GM18526 (cell line): ENCODE results near the gene IGLON5.

Source experiments
- POLR2A ChIP-seq: IDR thresholded peaks from 3 replicates; pipeline ENCODE4 v1.6.1; 2011; ENCODE audit not compliant: insufficient read length; ENCODE audit errors: extremely low read depth

The IGLON5 gene

DNA sequence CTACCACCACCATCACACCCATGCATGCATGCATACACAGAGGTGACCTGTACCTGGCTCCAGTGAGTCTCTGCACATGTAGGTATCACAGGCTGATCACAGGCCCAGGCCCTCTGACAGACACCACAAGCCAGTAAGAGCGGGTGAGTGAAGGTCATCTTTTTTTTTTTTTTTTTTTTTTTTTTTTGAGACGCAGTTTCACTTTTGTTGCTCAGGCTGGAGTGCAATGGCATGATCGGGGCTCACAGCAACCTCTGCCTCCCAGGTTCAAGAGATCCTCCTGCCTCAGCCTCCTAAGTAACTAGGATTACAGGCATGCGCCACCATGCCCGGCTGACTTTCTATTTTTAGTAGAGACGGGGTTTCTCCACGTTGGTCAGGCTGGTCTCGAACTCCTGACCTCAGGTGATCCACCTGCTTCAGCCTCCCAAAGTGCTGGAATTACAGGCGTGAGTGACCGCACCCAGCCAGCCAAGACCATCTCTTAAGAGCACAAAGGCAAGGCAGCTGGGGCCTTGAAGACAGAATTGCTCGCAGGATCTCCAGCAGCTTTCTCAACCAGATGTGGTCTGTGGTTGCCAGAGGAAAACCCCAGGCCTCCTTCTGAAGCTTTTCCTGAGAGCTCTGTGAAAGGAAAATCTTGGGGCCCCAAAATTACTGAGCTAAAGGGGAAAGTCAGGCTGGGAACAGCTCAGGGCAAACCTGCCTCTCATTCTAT is 64.2 kb downstream of the IGLON5 start:
- no peak for TF ChIP-seq POLR2A

DNA sequence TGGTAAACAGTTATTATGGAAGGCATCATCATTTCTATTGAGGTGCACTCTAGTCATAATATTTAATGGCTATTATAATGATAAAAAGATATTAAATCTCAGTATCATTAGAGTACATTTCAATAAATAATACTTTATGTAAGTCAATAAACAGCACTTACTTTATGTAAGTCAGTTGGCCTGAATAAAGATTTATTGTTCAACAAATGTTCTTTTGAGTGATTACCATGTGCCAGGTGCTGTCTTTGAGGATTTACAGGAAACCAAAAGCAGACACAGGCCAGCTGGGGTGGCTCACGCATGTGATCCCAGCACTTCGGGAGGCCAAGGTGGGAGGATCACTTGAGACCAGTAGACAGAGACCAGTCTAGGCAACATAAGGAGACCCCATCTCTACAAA is 66.0 kb downstream of the IGLON5 start:
- no peak for TF ChIP-seq POLR2A

DNA sequence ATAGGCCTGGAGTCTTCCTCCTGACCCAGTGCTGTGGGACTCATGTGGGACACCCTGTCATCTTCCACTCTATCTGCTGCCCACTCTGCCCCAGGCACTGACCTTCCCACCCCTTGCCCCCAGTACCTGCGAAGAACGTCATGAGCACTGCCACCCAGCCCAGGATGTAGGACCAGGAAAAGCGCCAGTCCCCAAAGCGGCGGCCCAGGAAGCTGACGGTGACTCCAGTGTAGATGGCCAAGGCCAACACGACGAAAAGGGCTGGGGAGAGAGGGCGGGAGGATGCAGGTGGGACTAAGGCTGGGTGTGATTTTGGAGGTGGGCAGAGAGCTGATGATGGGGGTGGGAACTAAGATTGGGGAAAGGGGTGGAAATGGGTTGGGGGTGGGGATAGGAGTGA is 68.9 kb downstream of the IGLON5 start:
- TF ChIP-seq POLR2A, result no peak
